ENCODE measurements around the gene CAPN14.

The CAPN14 gene

DNA sequence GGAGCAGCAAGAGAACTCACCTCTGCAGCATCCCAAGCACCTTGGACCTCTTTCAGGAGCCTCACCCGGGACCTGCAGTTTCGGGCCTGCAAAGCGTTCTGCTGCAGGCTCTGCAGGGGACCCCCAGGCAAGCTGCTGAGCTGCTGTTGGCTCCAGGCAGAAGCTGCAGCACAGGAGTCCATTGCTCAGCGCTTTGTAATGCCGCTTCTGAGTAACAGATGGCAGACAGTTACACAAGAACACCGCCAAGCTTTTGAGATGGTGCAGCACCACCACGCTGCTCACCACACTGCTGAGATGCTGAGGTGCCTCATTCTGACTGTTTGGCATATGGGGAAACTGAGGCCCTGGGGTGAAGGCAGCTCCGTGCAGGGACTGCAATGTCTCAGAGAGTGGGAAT is 77.2 kb downstream of the CAPN14 start:
- DNase-seq (ENCODE audit: low spot score), result no peak

DNA sequence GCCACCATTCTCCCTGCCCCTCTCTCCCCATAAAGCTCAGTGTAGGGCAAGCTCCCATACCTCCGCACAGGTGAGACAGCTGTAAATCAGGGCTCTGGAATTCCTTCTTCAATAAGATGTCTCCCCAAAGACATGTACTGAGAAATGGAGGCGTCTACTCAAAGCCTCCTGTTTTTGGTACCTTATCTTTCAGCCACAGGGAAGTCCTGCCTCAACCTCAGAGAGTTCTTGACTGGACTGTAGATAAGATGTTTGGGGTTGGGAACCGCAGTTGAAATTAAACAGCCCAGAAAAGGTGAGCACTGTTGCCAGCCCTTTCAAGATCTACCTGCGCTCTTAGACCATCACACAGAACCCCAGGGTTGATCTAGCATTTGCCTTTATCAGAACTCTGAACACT is 77.6 kb downstream of the CAPN14 start:
- no peak for DNase-seq (ENCODE audit: low spot score)

DNA sequence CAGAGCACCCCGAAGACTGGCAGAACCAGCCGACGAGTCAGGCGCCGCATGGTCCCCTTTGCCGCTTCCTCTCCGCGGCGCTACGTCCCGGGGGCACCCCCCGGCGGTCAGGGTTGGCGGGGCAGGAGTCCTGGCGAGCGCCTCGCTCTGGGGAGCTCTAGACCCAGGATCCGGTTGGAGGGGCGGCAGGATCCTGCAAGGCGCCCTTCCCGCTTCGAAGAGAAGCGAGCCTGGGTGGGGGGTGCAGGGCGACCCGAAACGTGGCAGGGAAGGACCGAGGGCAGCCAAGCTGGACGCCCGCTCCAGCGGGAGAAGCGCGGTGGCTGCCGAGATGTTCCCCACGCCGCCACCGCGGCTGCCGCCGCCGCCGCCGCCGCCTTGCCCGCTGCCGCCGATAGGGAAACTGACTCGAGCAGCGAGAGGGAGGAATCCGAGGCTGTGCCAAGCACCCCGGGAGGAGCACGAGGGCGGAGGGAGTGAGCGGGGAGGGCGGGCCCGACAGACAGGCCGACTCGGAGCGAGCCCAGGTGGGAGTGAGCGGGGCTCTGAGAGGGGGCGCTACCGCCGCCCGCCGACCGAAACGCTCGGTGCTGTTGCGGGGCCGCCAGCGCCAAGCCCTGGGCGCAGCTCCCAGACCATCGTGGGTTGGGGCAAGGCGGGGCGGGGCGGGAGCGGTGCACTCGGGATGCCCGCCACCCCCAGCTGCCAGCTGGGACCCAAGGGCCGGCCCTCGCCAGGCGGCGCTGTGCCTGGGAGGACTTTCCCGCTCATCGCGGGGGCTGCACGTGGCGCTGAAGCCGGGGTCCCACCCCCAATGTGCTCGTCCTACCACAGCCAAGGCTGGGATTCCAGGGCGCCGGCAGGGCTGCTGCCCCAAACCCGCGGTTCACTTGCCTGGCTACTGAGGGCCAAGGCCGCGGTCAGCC is 79.0 kb downstream of the CAPN14 start, which contains the start of gene GALNT14:
Gene GALNT14 (minus strand): TSS at position 404 of the 926 bp plus-strand sequence. CDS start 354 bp downstream, at position 50.
- DNase-seq (ENCODE audit: low spot score), result no peak

DNA sequence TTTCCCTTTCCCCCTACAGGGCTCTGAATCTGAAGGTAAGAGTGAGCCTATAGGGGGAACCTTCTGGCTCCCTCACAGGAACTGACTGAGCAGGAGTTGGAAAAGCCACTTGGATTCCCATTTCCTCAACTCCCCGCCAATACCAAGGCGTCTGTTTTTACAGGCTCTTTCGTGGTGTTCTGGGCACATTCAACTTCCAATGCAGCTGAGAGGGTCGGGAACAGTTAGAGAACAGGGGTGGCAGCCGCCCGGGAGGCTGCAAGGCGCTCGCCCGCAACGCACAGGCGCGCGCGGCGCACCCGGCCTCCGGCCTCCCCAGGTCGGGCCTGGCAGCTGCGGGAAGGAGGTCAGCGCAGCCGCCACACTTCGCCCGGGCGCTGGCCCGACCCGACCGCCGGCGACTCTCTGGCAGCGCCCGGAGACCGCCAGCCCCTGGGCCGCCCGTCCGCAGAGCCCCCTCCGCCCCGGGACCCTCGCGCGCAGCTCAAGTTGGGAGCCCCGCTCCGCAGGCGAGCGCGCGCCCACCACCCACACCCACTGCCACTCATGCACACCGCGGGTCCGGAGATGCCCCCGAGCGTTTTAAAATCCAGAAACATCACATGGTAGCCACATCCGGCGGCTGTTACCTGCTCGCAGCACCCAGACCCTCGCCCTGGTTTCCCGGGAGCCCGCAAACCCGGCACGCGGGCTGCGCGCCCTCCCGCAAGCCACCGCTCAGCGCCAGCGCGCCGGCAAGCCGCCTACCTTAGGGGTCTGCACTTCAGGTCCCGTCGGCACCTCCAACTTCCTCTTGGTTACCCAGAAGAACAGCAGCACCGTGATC is 79.9 kb downstream of the CAPN14 start:
- no peak for DNase-seq (ENCODE audit: low spot score)

DNA sequence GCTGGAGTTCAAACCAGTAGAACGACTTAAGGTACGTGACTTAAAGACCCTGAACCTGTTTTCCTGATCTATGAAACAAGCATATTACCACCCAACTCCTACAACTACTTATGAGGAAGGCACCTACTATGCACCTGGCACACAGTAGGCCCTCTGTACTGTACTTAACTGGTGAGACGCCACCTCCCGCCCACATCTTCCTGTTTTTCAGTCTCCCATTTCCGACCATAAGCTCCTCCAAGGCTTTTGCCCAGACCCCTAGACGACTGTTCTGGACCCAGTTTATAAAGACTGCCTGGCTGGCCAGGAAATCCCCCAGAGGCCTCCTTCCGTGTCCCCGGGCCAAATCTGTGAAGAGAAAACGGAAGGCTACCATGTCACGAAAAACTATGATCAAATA is 80.6 kb downstream of the CAPN14 start:
- DNase-seq (ENCODE audit: low spot score), result no peak

DNA sequence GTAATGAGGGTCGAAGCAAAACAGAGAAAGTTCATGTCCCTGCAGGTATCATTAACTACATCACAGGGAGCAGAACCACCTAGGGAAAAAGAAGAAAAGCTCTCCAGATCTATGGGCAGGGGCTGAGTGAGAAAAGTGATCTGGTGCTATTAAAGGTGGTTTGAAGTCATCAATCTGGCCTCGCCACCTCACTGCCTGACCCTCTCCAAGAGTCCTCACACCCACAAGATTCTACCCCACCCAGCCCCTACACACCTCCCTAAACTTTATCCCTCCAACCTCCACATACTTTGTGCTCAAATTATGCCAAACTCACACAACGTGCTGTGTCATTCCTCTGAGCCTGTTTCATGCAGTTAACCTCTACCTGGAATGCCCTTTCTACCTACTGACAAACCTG is 81.3 kb downstream of the CAPN14 start:
- DNase-seq (ENCODE audit: low spot score), result no peak

DNA sequence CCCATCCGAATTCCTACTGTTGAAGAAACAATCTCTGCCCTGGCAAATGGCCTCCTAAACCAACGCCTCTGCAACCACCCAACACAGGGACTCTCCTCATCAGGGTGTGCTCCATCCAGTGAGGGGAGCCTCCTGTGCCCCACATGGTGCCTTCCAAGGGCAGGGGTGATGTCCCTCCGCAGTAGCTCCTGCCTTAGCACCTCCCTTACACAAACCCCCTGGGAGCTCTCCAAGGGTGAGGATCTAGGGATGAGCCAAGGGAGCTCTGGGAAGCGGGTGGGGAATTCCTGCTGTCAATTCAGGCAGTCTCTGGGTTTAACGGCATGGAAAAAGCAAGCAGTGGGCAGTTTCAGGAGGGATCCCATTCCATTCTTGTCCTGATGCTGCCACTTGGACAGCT is 82.8 kb downstream of the CAPN14 start:
- DNase-seq (ENCODE audit: low spot score), result no peak

DNA sequence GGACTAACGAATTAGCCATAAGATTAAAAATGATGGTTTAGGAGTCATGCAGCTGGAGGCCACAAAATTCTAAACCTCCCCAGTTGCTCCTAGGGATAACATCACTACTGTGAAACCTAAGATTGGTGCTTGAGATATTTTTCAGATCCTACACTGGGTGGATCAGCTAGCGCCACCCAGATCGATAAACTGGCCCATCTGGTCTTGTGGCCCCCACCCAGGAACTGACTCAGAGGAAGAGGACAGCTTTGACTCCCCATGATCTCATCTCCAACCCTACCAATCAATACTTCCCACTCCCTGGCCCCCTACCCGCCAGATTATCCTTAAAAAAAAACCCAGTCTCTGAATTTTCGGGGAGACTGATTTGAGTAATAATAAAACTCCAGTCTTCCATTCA is 84.5 kb downstream of the CAPN14 start:
- DNase-seq (ENCODE audit: low spot score), result no peak

DNA sequence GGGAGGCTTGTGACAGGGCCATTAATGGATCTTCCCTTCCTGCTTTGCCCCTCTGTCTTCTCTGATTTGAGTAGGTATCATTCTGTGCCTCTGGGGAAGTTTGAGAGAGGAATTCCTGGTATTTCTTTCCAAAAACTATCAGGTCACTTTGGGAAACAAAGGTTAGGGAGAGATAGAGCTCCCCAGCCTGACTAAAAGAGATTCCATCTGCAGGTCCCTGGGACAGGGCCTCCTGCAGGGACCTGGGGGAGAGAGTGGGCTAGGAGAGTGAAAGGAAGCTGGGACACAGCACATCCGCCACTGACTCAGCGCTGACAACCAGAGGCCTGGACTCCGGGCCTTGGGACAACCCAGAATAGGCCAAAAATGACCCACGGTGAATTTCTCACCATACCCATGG is 85.4 kb downstream of the CAPN14 start:
- no peak for DNase-seq (ENCODE audit: low spot score)

DNA sequence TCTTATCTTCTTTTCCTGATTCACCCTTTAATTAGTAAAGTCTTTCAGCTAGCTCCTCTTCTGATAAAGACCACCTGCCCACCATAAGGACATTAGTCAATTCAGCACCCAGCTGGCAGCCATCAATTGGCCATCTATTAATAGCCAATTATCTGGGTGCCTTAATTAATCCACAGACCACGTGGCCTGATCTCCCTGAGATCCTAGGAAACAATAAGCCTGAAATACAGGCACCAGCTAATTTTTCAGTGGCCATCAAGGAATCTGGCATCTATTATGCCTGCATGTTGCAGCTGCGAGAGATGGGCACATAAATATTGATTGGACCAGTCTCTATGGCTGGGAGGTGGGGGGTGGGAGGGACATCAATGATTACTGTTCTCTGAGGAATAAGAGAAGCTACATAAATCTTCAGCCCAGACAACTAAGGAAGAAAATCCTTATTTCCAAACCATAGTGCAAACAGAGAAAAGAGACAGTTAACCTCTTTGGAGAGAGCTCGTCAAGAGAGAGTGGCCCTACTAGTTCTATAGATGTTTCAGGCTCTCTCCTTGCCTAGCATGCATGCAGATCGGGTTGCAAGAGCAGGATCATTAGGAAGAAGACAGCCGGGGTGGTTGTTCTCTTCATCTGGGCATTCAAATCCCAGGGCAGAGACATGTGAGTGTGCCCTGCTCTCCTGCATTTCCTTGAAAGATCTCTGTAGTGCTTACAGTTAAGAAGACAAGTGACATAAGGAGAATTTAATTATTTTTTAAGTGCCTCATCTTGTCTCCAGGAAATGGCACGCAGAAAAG is 87.7 kb downstream of the CAPN14 start:
- no peak for DNase-seq (ENCODE audit: low spot score)

DNA sequence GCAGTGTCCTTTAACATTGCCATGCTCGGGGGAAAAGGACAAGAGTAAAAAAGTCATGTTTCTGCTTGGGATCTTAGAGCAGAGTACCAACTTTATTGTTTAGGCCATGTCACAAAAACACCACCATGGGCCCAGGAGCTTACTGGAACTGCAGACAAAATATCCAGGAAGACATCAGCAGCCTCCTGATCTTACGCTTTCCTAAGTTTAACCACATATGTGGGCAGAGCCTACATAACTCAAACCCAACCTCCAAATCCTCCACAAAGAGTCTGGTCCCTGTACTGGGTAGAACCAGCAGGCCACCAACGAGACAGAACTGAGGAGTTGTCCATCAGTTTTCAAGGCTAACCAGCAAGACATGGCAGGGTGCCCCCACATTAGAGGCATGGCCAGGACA is 89.4 kb downstream of the CAPN14 start:
- DNase-seq (ENCODE audit: low spot score), result no peak

DNA sequence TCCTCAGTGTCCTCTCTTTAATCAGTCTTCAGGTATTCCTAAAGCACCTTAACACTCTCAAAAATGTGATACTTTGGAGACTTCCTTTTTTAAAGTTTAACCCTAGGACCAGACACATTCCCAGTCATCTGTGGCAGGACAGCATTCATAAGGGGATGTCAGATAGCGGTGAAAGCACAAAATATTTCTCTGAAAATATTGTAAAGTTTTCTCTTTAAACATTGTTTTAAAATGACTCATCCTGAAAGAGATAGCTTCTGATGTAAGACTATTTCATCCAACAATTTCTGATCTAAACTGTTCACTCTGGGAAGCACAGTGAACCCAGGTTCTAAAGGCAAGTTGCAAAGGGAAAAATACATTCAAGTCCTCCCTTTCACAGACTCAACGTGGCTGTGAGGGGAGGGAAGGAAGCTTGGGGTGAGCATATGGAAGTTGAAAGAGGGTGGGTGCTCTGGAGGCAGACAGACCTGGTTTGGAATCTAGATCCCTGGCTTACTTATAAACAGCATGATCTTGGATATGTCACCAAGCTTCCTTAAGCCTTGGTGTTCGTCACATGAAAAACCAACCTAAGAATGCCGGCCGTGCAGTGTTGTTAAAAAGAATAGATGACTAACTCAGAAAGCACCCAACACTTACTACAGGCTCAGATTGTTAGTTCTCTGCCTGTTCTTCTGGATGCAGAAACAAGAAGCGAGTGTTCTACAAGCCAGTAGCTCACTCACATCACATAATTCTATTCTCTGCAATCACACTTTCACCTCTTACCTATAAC is 91.2 kb downstream of the CAPN14 start:
- DNase-seq (ENCODE audit: low spot score), result no peak

DNA sequence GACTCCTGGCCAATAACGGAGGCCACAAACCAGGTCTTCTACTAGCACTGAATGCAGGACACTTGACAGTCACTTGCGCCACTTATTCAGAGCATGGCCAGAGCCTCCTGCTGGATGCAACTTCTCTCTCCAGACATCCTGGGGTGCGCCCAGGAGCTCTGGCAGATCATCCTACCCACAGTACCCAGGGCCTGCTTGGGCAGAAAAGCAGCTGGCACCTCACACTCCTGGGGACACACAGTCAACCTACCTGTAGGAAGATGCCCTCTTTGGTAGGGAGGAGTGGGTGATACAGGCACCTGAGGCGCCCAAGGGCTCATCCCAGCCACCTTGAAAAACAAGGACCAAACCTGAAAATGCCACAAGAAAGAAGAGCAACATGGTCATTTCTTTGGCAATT is 92.4 kb downstream of the CAPN14 start:
- DNase-seq (ENCODE audit: low spot score), result no peak
